Kidney epithelial cell (primary cell): Measurements from ENCODE around the gene MEIOB. TPM values are rescaled to one million over a fixed set of nuclear protein-coding genes. Genes with fewer than 3 reads are reported as not detected.

Source experiments
- DNase-seq: peaks from one replicate; pipeline ENCODE4 v3.0.0-alpha.2; 2010; ENCODE audit warnings: low read depth
- H3K27me3 ChIP-seq: 2 replicates; pipeline ENCODE4 v1.6.0; 2011; ENCODE audit warnings: low read length; ENCODE audit not compliant: control insufficient read depth, insufficient read depth
- H3K36me3 ChIP-seq: 2 replicates; pipeline ENCODE4 v1.5.1; 2011; ENCODE audit warnings: low read length; ENCODE audit not compliant: control insufficient read depth, insufficient read depth
- H3K4me3 ChIP-seq: 2 replicates; pipeline ENCODE4 v1.5.1; 2011; ENCODE audit warnings: low read depth, mild to moderate bottlenecking, control low read depth, low read length
- CTCF ChIP-seq: IDR thresholded peaks from 2 replicates; pipeline ENCODE4 v1.5.1; 2011; ENCODE audit warnings: mild to moderate bottlenecking, moderate library complexity, low read length, control low read depth, inconsistent platforms; ENCODE audit not compliant: insufficient read depth, poor library complexity, severe bottlenecking
- total RNA-seq: library from RNA; depleted of rRNA; stranded (reverse); fragments of >200 nt; gene quantifications from 2 replicates; pipeline ENCODE4 v1.2.3, GENCODE V29; 2015

MEIOB gene
- total RNA-seq, 1 donor from 2014 or later = 6.2 TPM

- no peak for DNase-seq
- Histone ChIP-seq H3K36me3 (no peaks in the 10 kb centered on the region), H3K27me3 (peaks cover 19% of the 10 kb centered on the region), H3K4me3 (no peak overlapping the region)
- no peak for TF ChIP-seq CTCF
These were observed 24.1 kb upstream of the MEIOB start for GRCh38 chr16:1895949-1896675.

- TF ChIP-seq CTCF = no peak
- H3K4me3 ChIP-seq = no peak overlapping the region
- H3K27me3 ChIP-seq = peaks cover 25% of the 10 kb centered on the region
- DNase-seq = no peak
- H3K36me3 ChIP-seq = no peaks in the 10 kb centered on the region
These were observed 23.1 kb upstream of the MEIOB start for GRCh38 chr16:1895068-1895467.

- no peaks in the 10 kb centered on the region for H3K36me3 ChIP-seq
- H3K4me3 ChIP-seq = no peak overlapping the region
- no peak for DNase-seq
- TF ChIP-seq CTCF = no peak
- peaks cover 26% of the 10 kb centered on the region for H3K27me3 ChIP-seq
These were observed 18.7 kb upstream of the MEIOB start for GRCh38 chr16:1890708-1891050.

- Histone ChIP-seq H3K27me3 (peaks cover 26% of the 10 kb centered on the region), H3K36me3 (no peaks in the 10 kb centered on the region), H3K4me3 (no peak overlapping the region)
- TF ChIP-seq CTCF = no peak
- DNase-seq = no peak
These were observed 18.2 kb upstream of the MEIOB start for GRCh38 chr16:1890024-1890707.

- Histone ChIP-seq H3K4me3 (no peak overlapping the region), H3K27me3 (peaks cover 21% of the 10 kb centered on the region), H3K36me3 (no peaks in the 10 kb centered on the region)
- no peak for DNase-seq
- TF ChIP-seq CTCF = no peak
These were observed 15.9 kb upstream of the MEIOB start for GRCh38 chr16:1887711-1888354.
